NCI-H2227 (cell line): ENCODE results near the gene PDCD4.
A peak's percentile ranks its signal among the peaks of the same experiment; 100 is the strongest.
"Not testable (repeated sequence)": the region's sequence is repeated elsewhere in the genome, so short reads cannot be mapped to it uniquely, and the experiment has no call there.

Source experiments
- DNase-seq: peaks from one replicate; lab custom pipeline; 2025; ENCODE audit not compliant: unreplicated experiment; lab: John Stamatoyannopoulos, UW

Gene PDCD4

GRCh38 chr10:110880012-110880411 lies 8.3 kb downstream of the PDCD4 start:
- no peak for DNase-seq

DNA sequence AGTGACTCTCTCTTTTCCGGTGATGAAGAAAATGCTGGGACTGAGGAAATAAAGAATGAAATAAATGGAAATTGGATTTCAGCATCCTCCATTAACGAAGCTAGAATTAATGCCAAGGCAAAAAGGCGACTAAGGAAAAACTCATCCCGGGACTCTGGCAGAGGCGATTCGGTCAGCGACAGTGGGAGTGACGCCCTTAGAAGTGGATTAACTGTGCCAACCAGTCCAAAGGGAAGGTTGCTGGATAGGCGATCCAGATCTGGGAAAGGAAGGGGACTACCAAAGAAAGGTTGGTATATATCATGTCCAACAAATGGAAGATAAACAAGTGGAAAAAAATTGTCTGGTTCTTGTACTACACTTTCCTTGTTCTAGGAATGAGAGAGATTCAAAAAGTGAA lies 9.5 kb downstream of the PDCD4 start:
- DNase-seq, result no peak

- DNase-seq, result no peak
Measured at GRCh38 chr10:110881905-110882304, 10.2 kb downstream of the PDCD4 start.

GRCh38 chr10:110883924-110884323 lies 12.2 kb downstream of the PDCD4 start:
- DNase-seq, result no peak

GRCh38 chr10:110885932-110886674 lies 14.4 kb downstream of the PDCD4 start:
- DNase-seq, result no peak

DNA sequence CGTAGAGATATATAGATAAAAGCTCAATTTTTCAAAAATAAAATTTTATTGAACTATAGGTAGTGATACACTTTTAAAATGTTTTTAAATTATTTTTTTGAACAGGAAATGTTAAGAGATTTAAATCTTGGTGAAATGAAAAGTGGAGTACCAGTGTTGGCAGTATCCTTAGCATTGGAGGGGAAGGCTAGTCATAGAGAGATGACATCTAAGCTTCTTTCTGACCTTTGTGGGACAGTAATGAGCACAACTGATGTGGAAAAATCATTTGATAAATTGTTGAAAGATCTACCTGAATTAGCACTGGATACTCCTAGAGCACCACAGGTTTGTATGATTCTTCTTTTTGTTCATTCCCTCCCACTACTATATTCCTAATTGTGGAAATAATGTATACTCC lies 15.8 kb downstream of the PDCD4 start:
- DNase-seq, result no peak

DNA sequence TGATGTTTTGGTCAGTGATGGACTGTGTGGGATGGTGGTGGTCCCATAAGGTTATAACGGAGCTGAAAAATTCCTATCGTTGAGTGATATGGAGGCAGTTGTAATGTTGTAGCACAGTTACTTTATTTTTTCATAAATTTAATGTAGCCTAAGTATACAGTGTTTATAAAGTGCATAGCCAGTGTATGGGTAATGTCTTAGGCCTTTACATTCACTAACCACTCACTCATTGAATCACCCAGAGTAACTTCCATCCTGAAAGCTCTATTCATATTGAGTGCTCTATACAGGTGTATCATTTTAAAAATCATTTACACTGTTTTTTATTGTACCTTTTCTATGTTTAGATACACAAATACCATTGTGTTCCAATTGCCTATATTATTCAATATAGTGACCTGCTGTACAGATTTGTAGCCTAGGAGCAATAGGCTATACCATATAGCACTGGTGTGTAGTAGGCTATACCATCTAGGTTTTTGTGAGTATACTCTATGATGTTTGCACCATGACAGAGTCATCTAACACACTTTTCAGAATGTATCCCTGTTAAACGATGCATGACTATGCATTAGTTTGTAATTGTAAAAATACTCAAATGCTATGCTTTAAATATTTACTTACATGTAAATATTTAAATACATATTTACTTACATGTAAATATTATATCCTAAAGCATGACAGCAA lies 21.0 kb downstream of the PDCD4 start:
- DNase-seq, result no peak

- peak; percentile 52 for DNase-seq
Measured at GRCh38 chr10:110893559-110894179, 21.9 kb downstream of the PDCD4 start.

- no peak for DNase-seq
Measured at GRCh38 chr10:110897184-110897583, 25.5 kb downstream of the PDCD4 start.

- no peak for DNase-seq
Measured at GRCh38 chr10:110898391-110898790, 26.7 kb downstream of the PDCD4 start.

GRCh38 chr10:110900983-110901382 lies 29.3 kb downstream of the PDCD4 start:
- no peak for DNase-seq

GRCh38 chr10:110901954-110902819 lies 30.5 kb downstream of the PDCD4 start:
- no peak for DNase-seq

DNA sequence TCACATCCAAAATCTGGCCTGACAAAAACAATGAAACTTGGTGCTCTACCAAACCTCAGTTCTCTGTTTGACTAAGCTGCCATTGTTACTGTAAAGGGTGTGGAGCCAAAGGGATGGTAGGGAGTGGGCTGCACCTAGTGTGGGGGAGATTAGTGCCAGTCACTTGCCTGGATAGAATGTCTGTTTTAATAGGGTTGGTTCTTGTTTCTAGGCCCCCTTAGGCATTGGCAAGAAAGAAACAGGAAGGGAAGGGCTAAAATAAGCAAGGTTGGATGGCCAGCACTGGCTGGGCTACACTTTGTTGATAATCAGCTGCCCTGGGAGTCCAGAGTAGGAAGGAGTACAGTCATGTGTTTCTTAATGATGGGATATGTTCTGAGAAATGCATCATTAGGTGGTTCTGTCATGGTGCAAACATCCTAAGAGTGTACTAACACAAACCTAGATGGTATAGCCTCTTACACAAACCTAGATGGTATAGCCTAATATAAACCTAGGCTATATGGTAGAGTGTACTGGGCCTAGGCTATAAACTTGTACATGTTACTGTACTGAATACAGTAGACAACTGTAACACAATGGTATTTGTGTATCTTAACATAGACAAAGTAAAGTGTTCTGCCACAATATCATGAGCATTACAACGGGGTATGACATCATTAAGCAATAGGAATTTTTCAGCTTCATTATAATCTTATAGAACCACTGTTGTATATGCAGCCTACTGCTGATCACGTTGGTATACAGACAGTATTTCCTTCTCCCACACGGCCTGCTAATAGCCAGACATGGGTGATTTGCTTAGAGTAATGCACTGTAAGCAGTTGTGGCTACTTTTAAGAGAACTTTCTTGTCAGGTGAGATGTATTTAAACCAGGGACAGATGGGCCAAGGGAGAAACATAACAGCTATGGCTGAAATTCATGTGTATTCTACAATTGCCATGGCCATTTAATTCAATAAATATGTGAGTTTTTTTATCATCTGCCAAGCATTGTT lies 31.9 kb downstream of the PDCD4 start:
- no peak for DNase-seq

DNA sequence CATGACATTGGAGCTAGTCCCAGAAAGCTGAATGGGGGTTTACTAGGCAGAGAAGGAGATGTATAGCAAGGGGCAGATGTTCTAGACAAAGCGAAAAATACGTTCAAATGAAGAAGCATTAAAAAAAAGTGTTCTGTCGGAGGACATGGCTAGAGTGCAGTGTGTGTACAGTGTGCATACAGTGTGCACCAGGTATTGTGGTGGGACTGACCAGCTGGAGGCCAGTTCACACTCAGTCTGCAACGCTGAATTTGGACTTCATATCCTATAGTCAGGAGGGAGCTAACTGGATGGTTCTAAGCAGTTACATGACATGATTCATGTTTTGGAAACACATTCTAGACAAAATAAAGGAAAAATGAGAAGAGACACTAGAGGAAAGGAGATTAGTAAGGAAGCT lies 38.4 kb downstream of the PDCD4 start:
- no peak for DNase-seq

DNA sequence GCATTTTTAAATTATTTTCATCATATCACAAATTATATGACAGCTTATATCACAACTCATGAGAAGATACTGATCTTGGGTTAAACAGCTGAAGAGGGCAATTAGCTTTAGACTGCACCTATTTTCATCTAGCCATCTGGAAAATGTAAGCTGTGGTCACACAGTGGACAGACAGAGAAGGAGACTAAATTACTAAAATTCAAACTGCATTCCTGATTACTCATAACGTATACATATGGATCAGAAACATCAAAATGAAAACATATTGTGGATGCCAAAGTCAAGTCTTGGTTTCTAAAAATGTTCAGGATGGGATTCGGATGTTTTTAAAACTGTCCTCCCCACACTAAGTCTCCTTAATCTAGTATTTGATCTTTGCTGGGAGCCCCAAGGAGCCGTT lies 40.6 kb downstream of the PDCD4 start:
- no peak for DNase-seq

DNA sequence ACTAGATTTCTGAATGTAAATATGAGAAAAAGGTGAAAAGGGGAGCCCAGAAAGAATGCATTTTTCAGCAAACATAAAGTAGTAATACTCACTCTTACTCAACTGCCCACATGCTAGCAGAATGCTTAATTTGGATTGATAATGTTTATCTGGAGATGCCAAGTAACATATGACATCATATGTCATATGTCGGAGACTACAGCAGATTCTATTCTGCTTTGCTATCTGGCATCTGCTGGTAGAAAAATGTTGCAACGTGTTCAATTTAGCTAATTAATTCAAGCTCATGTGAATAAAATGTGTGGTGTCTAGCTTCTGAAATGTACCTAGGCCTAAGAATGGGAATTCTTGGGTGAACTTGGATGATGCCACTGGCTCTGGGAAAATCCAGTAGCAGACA lies 42.7 kb downstream of the PDCD4 start:
- DNase-seq, result no peak

- no peak for DNase-seq
Measured at GRCh38 chr10:110915035-110915434, 43.3 kb downstream of the PDCD4 start.

DNA sequence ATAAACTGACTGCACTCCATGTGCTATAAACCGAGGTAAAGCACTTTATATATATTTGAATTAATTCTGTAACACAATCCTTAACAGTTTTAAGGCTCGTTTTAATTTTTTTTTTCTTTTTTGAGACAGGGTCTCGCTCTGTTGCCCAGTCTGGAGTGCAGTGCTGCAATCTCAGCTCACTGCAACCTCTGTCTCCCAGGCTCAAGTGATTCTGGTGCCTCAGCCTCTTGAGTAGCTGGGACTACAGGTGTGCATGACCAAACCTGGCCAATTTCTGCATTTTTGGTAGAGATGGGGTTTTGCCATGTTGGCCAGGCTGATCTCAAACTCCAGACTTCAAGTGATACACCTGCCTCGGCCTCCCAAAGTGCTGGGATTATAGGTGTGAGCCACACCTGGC lies 43.9 kb downstream of the PDCD4 start:
- not testable (repeated sequence) for DNase-seq

GRCh38 chr10:110916554-110917346 lies 45.0 kb downstream of the PDCD4 start:
- DNase-seq, result no peak
